Right renal cortex interstitium (tissue), 3 donors: ENCODE results near the gene TPPP2. TPM values are rescaled to one million over a fixed set of nuclear protein-coding genes. Genes with fewer than 3 reads are reported as not detected.

Source experiments
- DNase-seq, 3 donors: peaks; one replicate each; pipeline ENCODE4 v3.0.0-alpha.2; 2013; ENCODE audit warnings: low read depth in 3 of 3, low spot score in 2 of 3
- polyA plus RNA-seq, 3 donors: library from polyadenylated mRNA; unstranded; fragments of 120-200 nt; gene quantifications; one replicate each; pipeline ENCODE4 v1.2.1, GENCODE V29; 2013; ENCODE audit not compliant: insufficient read length in 3 of 3

TPPP2 gene
- polyA plus RNA-seq, 3 donors: 3.0 to 4.3 (median 3.7) TPM

DNA sequence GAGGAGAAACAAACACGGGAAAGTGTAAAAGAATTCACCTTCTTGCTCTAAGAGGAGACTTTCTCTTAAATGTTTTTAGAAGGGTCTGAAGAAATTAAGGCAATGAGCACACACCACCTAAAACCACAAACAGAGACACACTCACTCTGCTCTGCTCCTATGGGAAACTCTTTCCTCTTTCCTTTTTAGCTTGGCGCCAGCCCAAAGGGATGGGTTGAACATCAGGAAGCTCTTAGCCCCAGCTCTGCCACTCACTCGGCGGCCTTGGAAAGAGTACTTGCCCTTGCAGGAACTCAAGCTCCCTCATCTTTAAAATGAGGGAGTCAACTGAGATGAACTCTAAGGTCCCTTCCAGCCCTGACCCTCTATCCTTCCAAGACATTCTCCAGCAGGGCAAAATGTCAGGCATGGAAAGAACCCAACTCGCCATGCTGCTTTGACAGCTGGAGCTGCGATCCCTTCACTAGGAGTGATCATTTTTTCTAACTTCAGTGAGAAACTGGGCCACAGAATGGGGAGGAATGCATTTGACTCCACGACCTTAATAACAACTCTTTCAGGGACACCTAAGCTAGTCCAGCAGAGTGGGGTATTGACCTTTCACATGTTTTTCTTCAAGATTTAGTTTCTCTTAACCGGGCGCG lies 26.6 kb downstream of the TPPP2 start:
- no peak for DNase-seq

DNA sequence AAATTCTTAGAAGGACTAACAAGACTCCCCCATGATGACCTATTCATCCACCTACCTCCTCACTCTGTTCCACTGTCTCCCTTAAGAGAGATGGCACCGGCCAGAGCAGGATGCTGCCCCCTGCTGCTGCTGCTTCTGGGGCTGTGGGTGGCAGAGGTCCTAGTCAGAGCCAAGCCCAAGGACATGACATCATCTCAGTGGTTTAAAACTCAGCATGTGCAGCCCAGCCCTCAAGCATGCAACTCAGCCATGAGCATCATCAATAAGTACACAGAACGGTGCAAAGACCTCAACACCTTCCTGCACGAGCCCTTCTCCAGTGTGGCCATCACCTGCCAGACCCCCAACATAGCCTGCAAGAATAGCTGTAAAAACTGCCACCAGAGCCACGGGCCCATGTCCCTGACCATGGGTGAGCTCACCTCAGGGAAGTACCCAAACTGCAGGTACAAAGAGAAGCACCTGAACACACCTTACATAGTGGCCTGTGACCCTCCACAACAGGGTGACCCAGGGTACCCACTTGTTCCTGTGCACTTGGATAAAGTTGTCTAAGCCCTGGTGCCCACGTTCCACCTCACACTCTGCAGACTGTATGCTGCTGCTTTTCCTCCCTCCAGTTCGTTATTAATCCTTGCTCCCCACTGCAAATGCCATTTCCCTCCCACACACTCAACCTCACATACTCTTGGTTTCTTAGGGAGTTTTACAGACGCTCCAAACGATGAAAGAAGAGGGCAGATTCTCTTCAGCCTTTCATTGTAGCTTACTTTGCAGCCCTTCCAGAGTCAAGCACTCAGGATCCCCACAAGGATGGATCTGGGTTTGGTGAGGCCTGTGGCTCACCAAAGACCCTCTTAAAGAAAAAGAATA lies 28.0 kb downstream of the TPPP2 start, which contains the start of gene RNASE8:
Gene RNASE8, plus strand, starts transcription at position 20 of the 873 bp plus-strand sequence. Its CDS starts 71 bp downstream, at position 91.
- no peak for DNase-seq

DNA sequence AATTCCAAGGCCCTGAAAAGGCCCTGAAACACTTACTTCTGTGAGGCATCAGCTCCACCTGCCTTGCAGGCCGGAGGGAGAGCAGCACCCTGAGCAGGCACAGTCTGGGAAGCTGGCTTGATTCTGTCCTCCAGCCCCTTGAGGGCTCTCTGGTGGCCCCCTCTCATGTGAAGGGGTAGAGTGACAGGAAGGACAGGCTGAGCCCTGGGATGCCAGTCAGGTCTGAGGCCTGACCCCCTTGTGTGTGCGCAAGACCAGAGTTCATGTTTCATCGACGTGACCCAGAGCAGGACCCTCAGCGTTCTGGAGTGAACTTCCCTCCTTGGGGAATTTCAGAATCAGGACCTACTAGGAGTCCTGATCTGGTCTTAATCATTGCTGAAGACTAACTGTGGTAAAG lies 28.9 kb downstream of the TPPP2 start:
- DNase-seq: no peak

DNA sequence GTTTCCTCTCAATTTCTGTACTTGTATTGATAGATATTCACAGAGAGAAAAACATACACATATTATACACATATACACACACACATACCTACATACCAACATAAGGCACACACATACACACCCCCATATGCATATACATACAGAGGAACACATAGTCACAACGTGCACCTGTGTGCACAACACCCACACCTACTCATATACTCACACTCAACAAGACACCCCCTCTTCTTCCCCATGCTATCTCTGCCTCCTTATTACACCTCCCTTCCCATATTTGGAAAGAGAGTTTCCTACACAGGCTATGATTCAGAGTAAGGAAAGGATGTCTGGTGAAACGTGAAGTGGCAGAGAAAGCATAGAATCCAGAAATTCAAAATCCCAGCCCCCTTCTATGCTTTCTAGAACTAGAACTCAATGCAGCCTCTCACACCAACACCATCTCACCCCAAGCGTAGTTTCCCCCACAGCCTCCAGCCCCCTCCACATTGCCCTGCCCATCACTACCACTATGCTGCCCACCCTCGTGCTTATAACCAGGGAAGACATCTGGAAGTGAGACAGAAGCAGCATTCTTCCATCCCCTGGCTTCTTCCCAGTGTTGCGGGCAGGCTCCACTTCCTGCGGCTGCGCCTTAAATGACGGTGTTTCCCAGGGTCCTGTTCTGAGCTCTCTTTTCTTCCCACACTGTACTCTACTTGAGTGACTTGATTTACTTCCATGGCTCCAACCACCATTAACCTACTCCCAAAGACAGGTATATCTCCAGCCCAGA lies 30.0 kb downstream of the TPPP2 start:
- DNase-seq: no peak

DNA sequence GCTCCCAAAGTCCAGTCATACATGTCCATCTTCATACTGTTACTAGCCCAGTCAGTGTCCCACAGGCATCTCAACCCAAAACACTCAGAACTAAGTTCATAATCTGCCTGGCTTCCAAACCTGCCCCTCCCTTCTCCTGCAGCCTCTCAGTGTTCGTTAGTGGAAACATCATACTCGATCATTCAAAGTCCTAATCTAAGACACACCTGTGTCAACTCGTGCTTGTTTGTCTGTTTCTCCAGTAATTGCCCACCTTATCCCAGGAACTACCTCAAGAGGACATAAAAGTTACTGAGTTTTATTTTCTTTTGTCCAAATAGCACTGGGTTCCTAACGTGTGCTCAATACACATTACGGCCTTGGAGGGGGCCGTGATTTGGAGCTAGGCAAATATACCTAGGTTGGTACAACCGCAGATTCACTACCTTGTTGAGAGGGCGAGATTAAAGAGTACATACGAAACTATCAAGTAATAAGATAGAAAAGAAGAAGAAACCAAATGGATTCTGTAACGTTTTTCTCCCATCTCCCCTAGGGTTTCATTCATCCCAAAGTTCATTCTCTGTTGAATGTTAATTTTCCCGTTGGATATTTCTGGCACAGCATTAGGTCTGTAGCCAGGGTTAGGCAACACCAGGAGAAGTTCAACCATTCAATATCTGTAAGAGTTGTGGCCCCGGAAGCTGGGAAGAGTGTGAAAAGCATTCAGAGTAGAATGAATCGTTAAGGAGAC lies 30.8 kb downstream of the TPPP2 start:
- DNase-seq: no peak

DNA sequence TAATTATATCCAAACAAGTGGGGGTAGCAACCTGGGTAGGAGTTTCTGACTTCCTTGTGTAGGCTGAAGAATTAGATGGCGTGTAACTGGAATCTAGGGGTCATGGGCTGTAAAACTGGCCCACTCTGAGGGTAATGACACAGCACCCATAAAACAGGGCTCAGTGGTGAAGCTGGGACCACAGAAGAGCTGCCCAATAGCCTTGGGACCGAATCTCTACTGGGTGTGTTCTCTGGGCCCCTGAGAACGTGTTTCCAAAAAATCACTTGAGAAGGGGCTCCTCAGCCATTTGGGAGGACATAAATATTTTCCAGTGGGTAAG lies 31.3 kb downstream of the TPPP2 start:
- no peak for DNase-seq

DNA sequence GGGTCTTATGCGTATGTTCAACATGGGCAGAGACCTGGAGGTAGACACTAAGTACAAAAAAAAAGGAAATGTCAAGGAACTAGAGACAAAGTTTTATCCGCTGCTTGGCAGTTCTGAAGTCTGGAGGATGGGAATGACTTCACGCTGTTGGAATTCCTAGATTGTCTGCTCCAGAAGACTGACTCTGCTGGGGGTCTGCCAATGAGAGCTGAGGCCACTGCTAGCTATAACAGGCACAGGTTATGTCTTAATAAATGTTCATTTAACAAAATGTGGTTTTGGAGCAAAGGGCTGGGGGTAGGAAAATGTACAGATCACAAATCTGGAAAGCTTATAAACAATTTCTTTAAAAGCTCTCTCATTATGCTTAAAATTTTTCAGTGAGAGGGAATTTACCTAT lies 33.5 kb downstream of the TPPP2 start:
- DNase-seq: no peak

DNA sequence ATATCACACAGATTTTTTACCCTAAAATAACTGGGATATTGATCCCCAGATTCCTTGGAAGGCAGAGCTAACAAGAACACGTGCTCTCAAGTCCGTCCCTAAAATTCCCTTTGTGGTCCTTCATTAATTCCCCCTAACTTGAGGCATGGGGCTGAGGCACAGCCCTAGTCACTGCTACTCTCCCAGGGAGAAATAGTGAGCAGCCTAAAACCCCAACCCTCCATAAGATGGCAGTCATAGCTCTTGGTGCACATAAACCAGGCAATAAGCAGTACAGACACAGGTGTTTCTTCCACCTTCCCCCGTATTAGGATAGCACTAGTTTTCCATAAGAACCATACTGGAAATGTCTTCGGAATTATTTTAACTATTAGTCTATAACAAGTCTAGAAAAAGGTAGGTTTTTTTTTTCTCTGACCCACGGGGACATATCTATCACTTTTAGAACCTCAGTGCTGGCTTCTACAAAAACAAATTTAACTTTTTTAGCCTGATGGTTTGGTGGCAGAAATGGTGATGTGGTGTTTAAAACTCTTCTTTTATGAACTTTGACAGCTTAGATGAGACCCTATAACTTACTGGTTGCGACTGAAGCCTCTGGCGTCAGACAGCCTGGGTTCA lies 37.0 kb downstream of the TPPP2 start:
- no peak for DNase-seq

DNA sequence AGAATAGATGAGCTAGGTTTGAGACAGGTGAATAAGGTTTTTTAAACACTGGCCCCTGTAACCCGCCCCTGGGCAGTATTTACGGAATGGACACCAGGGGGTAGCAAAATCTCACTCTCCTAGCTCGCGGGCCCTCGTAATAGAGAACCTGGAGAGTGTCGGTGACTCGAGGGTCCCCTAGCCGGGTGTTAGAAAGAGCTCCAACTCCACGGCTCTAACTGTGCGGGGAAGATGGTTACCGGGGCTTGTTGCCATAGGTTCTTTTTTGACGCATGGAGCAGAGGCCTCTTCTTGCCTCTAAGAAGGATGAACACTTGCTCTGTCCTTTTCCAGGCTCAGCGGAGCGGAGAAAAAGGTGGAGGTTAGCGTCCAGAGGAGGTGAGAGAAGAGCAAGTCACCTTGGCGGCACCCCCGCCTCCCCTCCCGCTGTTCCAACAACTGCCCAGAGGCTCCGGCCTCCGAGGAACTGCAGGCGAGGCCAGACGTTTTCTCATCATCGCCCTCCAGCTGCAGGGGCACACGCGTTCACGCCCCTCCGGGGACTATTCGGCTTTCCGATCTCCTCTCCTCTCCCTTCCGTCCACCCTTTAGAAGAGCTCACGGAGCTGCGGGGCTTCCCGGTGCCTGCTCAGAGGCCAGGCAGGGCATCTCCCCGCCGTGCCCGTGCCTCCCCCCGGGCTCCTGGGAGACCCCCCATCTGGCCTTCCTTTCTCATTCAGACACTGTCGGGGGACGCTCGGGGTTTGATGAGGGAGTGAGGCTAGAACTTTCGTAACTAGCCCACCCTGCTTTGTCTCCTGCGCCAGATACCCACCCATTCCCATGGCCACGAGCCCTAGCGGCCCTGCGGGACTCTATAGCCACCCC lies 38.7 kb downstream of the TPPP2 start:
- DNase-seq: peak in 1 of 3 donors; percentile 57

DNA sequence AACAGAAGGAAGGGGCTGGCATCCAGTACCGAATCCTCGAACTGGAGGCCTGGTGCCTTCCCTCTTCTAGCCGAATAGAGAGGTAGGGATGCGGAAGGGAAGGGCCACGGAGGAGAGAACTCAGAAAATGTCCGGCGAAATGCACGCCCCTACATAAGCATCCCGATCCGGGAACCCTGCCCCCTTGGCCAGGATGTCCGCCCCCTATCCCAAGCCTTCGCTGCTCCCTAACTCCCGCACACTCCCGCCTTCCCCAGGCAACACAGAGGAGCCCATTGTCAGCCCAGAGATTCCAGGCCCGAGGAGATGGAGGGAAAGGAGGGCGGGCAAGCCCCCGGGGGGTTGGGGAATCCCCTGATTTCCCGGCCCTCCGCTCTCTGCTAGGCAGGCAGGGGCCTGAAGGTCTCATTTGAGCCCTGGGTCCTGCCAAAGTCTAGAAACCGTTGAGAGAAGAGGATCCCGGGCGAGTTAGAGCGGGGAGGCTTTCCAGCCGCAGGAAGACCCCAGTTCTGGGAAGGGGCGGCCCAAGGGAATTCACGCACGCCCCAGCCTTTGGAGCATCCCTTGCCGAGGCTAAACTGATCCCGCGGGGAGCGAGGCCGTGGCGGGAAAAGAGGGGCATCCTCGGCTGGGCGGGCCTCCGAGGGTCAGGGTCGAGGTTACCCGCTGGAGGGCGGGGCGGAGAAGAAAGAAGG lies 39.5 kb downstream of the TPPP2 start:
- DNase-seq: peak in 2 of 3 donors; percentile 33 to 39

DNA sequence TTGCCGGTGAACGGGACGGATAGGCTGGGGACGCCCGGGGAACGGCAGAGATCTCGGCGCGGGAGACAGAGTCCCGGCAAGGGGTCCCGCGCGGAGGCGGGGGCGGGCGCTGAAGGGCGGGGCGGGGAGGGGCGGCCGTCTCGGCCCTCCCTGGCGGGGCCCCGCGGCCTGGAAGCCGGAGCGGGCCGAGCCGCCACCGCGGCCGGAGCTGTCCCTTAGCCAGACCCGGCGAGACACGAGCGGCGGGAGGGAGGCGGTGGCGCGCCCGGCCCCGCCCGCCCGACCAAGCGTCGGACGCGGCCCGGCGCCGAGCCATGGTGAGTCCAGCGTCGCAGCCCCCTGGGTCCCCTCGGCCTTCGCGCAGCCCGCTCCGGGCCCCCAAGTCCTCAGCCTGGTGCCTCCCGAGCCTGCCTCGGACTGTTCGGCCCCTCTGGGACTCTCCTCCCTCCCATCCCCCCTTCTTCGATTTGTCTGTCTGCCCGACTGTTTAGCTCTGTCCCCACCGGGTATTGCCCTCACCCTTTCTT lies 40.1 kb downstream of the TPPP2 start, which contains the start of gene ARHGEF40:
Gene ARHGEF40, plus strand, starts transcription at position 222 of the 527 bp plus-strand sequence. Its CDS starts 93 bp downstream, at position 315.
- peak in 1 of 3 donors; percentile 48 for DNase-seq

DNA sequence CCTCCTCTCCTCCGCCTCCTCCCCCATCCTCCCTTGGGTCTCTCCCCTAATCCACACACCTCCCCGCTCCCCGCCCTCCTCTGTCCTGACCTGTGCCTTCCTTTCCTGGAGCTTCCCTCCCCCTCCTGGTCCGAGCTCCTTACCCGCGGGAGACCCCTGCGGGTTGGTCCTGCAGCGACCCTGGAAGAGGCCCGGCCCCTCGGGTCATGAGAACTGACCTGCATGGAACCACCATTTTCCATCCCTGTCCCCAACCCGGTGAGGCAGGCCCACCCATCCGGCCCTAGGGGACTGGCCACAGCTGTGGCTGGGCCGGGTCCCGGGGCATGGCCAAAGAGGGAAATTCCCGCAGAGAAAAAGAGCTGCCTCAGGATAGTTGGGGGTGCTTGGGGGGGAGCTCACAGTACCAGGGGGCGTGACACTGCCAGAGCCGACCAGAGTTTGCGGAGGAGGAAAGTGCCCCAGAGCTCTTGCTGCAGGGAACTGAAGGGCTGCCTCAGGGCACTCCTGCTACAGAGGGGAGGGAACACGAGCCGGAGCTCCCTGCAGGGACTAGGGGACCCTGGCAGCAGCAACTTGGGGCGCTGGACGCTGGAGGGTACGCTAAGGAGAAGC lies 40.7 kb downstream of the TPPP2 start:
- DNase-seq: peak in 2 of 3 donors; percentile 58 to 70

DNA sequence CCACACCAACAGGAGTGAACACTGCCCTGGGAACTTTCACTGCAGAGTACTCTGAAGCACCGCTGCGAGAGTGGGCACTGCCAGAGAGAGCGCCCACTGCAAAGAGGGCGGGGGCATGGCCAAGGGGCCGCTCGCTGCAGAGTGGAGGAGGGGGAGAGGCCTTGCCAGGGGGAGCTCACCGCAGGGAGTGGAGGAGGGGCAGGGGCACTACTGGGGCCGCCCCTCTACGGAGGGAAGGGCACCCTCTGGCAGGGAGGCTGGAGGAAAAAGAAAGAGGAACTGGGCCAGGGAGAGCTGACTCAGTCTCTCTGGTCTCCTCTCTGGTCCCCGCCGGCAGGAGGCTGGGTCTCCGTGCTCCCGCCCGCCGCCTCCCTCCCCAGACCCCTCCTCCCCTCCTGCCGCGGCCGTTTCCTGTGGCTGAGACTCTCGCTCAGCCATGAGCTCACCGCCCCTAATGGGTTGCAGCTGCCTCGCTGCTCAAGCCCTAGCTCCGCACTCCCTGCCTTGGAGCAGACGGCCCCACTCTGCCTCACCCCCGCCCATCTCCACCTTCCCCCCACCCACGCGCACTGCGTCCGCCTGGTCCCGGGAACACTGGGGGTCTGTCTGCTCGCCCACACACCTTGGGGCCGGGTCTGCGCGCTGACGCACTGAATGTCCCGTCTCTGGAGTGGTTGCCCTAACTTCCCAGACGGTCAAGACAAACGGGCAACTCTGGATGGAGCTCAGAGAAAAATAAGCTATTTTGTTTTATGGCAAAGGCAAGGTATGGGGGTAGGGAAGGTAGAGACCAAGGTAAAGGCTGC lies 41.4 kb downstream of the TPPP2 start:
- DNase-seq: peak in 2 of 3 donors; percentile 83 to 85

DNA sequence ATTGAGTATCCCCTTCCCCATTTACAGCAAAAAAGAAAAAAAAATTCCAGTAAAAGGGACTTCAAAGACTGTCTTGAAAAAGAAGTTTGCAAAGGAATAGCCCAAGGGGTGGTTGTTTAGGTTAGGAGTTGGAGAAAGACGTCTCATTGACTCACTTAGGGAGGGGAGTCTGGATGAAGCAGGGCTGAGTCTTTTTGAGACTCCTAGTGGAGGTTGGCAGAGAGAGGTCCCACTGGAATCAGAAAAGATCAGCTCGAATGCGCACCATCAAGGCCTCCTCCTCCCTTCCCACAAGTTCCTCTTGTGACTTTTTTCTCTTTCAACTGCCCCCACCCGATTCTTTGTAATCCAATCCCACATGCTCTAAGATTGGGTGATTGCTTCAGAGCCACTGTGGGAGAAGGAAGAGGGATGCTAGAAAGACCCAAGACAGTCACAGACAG lies 42.0 kb downstream of the TPPP2 start:
- no peak for DNase-seq

DNA sequence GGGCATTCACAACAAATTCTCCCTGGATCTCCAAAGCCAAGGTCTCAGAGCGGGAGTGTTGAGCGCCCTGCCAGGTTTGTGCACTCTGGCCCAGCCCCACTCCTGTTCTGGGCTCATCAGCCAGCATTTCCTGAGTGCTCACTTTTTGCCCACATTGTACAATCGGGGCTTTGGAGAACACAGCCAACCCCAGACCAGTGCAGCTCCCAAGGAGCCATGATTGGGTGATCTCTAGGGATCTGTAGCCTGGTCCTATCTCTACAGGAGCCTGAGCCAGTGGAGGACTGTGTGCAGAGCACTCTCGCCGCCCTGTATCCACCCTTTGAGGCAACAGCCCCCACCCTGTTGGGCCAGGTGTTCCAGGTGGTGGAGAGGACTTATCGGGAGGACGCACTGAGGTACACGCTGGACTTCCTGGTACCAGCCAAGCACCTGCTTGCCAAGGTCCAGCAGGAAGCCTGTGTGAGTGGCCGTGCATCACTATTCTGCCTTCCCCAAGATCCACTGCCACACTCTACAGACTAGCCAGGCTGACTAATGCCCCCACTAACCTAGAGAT lies 42.8 kb downstream of the TPPP2 start:
- no peak for DNase-seq

DNA sequence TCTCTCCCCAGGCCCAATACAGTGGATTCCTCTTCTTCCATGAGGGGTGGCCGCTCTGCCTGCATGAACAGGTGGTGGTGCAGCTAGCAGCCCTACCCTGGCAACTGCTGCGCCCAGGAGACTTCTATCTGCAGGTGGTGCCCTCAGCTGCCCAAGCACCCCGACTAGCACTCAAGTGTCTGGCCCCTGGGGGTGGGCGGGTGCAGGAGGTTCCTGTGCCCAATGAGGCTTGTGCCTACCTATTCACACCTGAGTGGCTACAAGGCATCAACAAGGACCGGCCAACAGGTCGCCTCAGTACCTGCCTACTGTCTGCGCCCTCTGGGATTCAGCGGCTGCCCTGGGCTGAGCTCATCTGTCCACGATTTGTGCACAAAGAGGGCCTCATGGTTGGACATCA lies 43.9 kb downstream of the TPPP2 start:
- no peak for DNase-seq
